PC-9 (cell line): ENCODE data around the gene SLC25A47.

Source experiments
- EZH2 ChIP-seq: fragments of 200-600 bp; sonication (generic); IDR thresholded peaks from 2 replicates; pipeline ENCODE4 v1.8.0; 2017; ENCODE audit warnings: antibody characterized with exemption, low read depth
- TF ChIP-seq, protein P1 (sequence below): fragments of 200-600 bp; sonication (generic); conservative IDR thresholded peaks from 2 replicates; pipeline ENCODE4 v1.6.1; 2017; ENCODE audit warnings: mixed run types, antibody characterized with exemption, mild to moderate bottlenecking, moderate library complexity

DNA sequence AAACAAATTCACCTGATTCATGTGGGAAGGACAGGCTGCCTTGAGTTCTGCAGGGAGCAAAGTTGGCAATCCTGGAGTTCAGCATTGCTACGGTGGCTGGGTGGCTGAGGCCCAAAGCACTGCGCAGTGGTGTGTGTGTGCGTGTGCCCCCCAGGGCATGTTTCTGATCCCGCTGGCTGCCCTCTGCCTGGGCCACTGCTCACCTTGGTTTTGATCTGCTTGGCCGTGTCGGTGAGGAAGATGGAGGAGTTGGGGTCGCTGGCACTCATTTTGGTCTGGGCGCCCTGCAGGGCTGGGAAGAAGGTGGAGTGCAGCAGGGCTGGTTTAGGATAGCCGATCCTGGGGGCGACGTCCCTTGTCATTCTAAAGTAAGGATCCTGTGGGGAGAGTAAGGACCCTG, 19.1 kb downstream of the SLC25A47 start:
- TF ChIP-seq, protein P1, sequence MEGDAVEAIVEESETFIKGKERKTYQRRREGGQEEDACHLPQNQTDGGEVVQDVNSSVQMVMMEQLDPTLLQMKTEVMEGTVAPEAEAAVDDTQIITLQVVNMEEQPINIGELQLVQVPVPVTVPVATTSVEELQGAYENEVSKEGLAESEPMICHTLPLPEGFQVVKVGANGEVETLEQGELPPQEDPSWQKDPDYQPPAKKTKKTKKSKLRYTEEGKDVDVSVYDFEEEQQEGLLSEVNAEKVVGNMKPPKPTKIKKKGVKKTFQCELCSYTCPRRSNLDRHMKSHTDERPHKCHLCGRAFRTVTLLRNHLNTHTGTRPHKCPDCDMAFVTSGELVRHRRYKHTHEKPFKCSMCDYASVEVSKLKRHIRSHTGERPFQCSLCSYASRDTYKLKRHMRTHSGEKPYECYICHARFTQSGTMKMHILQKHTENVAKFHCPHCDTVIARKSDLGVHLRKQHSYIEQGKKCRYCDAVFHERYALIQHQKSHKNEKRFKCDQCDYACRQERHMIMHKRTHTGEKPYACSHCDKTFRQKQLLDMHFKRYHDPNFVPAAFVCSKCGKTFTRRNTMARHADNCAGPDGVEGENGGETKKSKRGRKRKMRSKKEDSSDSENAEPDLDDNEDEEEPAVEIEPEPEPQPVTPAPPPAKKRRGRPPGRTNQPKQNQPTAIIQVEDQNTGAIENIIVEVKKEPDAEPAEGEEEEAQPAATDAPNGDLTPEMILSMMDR = no peak
- TF ChIP-seq EZH2 = no peak
